Memory B cell (primary cell): Measurements from ENCODE around the gene ADORA2A.

Source experiments
- ATAC-seq: fragments of 150-1000 bp; cut with Tn5 transposase; 2 replicates; pipeline ENCODE4 v1.10.0; 2021; ENCODE audit warnings: low read depth, mild to moderate bottlenecking, moderate library complexity
- DNase-seq, 2 donors: peaks; one replicate each; pipeline ENCODE4 v3.0.0; 2022; ENCODE audit warnings: low spot score in 2 of 2
- H3K27ac Mint-ChIP-seq: one replicate; pipeline ENCODE4 v1.8.0; 2022; ENCODE audit warnings: mild to moderate bottlenecking, moderate library complexity, mixed read lengths
- H3K27me3 Mint-ChIP-seq: one replicate; pipeline ENCODE4 v1.8.0; 2022; ENCODE audit warnings: mixed read lengths
- H3K36me3 Mint-ChIP-seq: one replicate; pipeline ENCODE4 v1.8.0; 2022; ENCODE audit warnings: mild to moderate bottlenecking, mixed read lengths
- H3K4me1 Mint-ChIP-seq: one replicate; pipeline ENCODE4 v1.8.0; 2022; ENCODE audit warnings: mixed read lengths
- H3K4me3 Mint-ChIP-seq: one replicate; pipeline ENCODE4 v1.8.0; 2022; ENCODE audit warnings: mild to moderate bottlenecking, moderate library complexity, mixed read lengths
- H3K9me3 Mint-ChIP-seq: one replicate; pipeline ENCODE4 v1.8.0; 2022; ENCODE audit warnings: mixed read lengths

The ADORA2A gene

DNA sequence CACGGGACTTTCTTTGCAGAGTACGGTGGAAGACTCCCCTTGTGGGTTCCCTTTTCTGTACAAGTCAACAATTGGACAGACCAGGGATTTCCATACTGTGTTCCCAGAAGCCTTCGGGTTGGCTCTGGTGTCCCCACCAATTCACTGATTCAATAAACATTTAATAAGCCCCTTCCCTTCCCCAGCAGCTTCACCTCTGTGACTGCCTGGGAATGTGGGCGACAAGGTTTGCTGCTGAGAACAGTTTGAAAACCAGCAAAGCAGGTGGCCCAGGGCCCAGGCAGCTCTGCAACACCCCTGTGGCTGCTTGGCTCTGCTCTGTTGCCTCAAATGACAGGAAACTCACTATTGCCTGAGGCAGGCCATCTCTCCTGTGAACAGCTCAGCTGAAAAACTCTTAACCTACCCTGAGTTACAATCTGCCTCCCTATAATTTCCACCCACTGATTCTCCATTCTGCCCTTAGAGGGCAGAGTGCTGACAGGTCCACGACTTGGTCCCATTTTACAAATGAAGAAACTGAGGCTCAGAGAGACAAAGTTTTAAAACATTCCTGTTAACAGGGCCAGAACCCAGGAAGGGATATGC lies 10.4 kb downstream of the ADORA2A start:
- peak overlapping the region; percentile 76 for H3K27ac Mint-ChIP-seq
- peaks cover 39% of the 10 kb centered on the region for H3K4me1 Mint-ChIP-seq
- peak overlapping the region; percentile 39 for H3K4me3 Mint-ChIP-seq
- DNase-seq (peak; percentile 50 to 59), ATAC-seq (peak; percentile 43)
- H3K27me3 Mint-ChIP-seq = no peaks in the 10 kb centered on the region
- no peaks in the 10 kb centered on the region for H3K9me3 Mint-ChIP-seq
- H3K36me3 Mint-ChIP-seq = peaks cover 2% of the 10 kb centered on the region

DNA sequence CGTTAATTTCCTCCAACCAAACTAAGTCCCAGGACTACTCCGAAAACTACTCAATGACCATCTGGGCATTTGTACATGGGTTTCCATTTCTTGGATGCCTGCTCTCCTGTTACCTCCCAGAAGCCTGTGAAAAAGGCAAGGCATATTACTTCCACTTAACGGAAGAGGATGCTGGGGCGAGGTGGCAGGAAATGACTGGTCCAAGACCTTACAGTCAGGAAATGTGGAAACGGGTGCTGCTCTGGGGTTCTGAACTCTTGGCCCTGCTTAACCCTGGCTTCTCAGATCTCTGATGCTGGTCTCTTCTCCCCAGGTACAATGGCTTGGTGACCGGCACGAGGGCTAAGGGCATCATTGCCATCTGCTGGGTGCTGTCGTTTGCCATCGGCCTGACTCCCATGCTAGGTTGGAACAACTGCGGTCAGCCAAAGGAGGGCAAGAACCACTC lies 12.9 kb downstream of the ADORA2A start:
- Mint-ChIP-seq H3K4me1 (peaks cover 23% of the 10 kb centered on the region), H3K27me3 (no peaks in the 10 kb centered on the region), H3K9me3 (no peaks in the 10 kb centered on the region), H3K27ac (no peak overlapping the region), H3K36me3 (peaks cover 8% of the 10 kb centered on the region), H3K4me3 (no peak overlapping the region)
- no peak for DNase-seq
- no peak for ATAC-seq

DNA sequence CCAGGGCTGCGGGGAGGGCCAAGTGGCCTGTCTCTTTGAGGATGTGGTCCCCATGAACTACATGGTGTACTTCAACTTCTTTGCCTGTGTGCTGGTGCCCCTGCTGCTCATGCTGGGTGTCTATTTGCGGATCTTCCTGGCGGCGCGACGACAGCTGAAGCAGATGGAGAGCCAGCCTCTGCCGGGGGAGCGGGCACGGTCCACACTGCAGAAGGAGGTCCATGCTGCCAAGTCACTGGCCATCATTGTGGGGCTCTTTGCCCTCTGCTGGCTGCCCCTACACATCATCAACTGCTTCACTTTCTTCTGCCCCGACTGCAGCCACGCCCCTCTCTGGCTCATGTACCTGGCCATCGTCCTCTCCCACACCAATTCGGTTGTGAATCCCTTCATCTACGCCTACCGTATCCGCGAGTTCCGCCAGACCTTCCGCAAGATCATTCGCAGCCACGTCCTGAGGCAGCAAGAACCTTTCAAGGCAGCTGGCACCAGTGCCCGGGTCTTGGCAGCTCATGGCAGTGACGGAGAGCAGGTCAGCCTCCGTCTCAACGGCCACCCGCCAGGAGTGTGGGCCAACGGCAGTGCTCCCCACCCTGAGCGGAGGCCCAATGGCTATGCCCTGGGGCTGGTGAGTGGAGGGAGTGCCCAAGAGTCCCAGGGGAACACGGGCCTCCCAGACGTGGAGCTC lies 13.5 kb downstream of the ADORA2A start:
- H3K4me3 Mint-ChIP-seq = no peak overlapping the region
- ATAC-seq (no peak), DNase-seq (no peak)
- H3K9me3 Mint-ChIP-seq = no peaks in the 10 kb centered on the region
- H3K27ac Mint-ChIP-seq = no peak overlapping the region
- H3K4me1 Mint-ChIP-seq = peaks cover 20% of the 10 kb centered on the region
- peaks cover 8% of the 10 kb centered on the region for H3K36me3 Mint-ChIP-seq
- H3K27me3 Mint-ChIP-seq = no peaks in the 10 kb centered on the region

DNA sequence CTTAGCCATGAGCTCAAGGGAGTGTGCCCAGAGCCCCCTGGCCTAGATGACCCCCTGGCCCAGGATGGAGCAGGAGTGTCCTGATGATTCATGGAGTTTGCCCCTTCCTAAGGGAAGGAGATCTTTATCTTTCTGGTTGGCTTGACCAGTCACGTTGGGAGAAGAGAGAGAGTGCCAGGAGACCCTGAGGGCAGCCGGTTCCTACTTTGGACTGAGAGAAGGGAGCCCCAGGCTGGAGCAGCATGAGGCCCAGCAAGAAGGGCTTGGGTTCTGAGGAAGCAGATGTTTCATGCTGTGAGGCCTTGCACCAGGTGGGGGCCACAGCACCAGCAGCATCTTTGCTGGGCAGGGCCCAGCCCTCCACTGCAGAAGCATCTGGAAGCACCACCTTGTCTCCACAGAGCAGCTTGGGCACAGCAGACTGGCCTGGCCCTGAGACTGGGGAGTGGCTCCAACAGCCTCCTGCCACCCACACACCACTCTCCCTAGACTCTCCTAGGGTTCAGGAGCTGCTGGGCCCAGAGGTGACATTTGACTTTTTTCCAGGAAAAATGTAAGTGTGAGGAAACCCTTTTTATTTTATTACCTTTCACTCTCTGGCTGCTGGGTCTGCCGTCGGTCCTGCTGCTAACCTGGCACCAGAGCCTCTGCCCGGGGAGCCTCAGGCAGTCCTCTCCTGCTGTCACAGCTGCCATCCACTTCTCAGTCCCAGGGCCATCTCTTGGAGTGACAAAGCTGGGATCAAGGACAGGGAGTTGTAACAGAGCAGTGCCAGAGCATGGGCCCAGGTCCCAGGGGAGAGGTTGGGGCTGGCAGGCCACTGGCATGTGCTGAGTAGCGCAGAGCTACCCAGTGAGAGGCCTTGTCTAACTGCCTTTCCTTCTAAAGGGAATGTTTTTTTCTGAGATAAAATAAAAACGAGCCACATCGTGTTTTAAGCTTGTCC lies 14.3 kb downstream of the ADORA2A start:
- DNase-seq (no peak), ATAC-seq (no peak)
- Mint-ChIP-seq H3K36me3 (peaks cover 8% of the 10 kb centered on the region), H3K27ac (no peak overlapping the region), H3K27me3 (no peaks in the 10 kb centered on the region), H3K9me3 (no peaks in the 10 kb centered on the region), H3K4me1 (peaks cover 14% of the 10 kb centered on the region), H3K4me3 (no peak overlapping the region)

DNA sequence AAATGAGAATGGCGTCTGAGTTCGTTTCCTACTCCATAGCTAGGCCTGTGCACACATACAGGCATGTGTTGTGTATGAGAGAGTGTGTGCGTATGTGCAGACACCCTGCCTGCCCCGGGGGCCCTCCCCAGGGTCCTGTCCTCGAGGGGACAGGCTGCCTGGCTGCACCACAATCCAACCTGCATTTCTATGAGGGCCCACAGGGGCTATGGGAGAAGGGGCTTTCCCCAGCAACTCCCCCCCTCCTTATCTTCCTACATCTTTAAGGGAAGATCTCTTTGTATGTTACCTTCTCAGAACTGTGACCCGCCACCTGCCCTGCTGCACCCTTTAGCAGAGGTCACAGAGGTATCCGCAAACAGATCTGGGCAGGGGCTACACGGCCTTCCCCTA lies 14.9 kb downstream of the ADORA2A start:
- Mint-ChIP-seq H3K4me1 (peaks cover 13% of the 10 kb centered on the region), H3K27me3 (no peaks in the 10 kb centered on the region), H3K9me3 (no peaks in the 10 kb centered on the region), H3K4me3 (no peak overlapping the region), H3K27ac (no peak overlapping the region), H3K36me3 (peaks cover 8% of the 10 kb centered on the region)
- no peak for ATAC-seq
- DNase-seq = no peak

DNA sequence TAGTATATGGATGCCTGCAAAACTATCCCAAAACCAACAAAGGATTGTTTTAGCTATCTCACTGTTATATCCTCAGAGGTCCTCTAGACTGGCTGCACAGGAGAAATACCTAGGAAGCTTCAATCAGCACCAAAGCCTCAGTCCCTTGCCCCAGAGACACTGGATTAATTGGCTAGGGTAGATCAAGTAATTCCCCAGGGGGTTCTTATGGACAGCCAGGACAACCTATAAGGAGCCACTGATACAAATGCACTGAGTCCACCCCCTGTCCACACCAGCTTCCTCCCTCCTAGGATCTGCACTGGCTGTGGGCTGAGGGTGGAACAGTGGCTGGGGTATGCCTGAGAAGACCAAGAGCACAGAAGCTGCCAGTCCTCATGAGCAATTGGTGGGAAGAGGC lies 16.3 kb downstream of the ADORA2A start:
- DNase-seq (no peak), ATAC-seq (no peak)
- H3K4me3 Mint-ChIP-seq = no peak overlapping the region
- peaks cover 8% of the 10 kb centered on the region for H3K36me3 Mint-ChIP-seq
- H3K4me1 Mint-ChIP-seq = peaks cover 7% of the 10 kb centered on the region
- no peak overlapping the region for H3K27ac Mint-ChIP-seq
- H3K27me3 Mint-ChIP-seq = no peaks in the 10 kb centered on the region
- no peaks in the 10 kb centered on the region for H3K9me3 Mint-ChIP-seq

DNA sequence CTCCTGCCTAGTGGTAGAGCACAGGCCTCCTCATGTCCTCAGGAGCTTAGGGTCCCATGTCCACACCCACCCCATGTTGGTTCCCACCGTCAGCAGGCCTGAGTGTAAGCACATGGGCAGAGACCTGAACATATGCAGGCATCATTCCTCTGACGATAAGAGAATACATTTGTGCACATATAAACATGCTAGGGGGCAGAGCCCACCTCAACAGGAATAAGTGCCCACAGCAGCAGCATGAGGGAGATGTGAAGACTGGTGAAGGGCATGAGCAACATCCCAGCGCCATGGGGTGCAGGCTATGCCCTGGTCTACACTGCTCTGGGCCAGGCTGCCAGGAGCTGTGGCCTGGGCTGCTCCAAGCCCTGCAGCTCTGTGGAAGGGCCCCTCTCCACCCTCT lies 16.9 kb downstream of the ADORA2A start:
- Mint-ChIP-seq H3K27ac (no peak overlapping the region), H3K36me3 (peaks cover 8% of the 10 kb centered on the region), H3K4me3 (no peak overlapping the region), H3K9me3 (no peaks in the 10 kb centered on the region), H3K4me1 (peaks cover 11% of the 10 kb centered on the region), H3K27me3 (no peaks in the 10 kb centered on the region)
- ATAC-seq (no peak), DNase-seq (no peak)

DNA sequence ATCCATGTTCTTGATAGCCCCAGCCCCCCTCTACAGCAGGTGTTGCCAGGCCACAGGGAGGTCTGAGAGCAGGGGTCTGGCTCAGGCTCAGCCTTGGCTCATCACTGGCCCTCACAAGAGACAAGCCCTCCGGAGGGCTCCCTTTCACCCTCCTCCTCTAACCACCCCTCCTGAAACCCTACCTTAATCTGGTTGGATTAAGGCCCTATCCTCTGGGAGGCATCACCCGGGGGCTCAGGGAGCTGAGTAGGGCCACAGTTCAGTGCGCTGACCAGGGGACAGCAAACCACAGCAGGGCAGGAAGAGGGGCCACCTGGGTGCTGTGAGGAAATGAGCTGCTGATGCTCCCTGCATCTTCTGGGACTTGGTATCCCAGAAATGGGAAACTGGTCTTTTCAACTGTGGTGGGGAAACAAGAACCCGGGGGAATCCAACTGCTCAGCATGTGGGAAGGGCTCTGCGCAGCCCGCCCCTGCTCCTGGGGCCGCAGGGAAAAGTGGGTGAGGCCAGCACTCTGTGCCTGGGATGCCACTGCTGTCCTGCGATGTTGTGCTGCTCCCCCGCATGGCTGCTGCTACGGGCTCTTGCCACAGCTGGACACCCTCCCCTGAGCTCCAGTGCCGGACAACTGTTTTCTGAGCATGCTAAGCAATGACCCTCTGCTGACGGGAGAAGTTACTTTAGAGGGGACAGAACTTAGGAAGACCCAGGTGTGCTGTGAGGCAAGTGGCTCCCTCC lies 17.5 kb downstream of the ADORA2A start:
- Mint-ChIP-seq H3K27ac (no peak overlapping the region), H3K4me1 (peaks cover 16% of the 10 kb centered on the region), H3K36me3 (peaks cover 8% of the 10 kb centered on the region), H3K4me3 (no peak overlapping the region), H3K27me3 (no peaks in the 10 kb centered on the region), H3K9me3 (no peaks in the 10 kb centered on the region)
- ATAC-seq = no peak
- DNase-seq = no peak

DNA sequence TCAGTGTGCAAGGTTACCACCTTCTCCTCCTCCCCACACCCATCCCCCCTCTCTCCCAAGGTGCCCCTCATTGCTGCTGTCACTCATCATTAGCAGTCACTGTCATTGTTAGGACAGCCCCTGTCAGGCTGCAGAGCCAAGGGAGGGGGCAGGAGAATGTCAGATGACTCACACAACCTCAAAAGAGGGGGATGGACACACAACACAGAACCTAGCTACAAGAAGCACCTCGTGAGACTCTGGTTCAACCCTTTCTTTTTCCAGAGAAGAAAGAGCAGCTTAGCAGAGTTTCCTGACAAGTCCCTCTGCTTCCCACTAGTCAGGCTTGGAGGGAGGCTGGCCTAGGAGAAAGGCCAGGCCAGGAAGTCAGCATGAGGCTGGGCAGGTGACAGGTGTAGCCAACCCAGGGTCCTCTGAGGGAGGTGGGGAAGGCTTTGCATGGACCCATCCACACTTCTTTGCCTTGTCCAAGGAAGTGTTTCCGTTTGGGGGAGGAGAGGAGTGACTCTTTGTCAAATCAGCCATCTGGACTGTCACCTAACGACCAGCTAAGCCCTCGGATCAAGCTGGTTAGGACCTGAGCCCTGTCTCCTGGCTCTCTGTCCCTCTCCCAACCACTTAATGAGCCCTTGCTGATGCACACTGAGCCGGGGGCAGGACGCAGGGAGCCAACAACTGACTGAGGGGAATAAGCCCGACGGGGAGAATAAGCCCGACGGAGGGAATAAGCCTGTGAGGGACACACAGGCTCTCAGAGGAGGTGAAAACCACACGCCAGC lies 18.3 kb downstream of the ADORA2A start:
- Mint-ChIP-seq H3K27ac (no peak overlapping the region), H3K9me3 (peaks cover 2% of the 10 kb centered on the region), H3K4me1 (peaks cover 20% of the 10 kb centered on the region), H3K27me3 (no peaks in the 10 kb centered on the region), H3K36me3 (peaks cover 10% of the 10 kb centered on the region), H3K4me3 (no peak overlapping the region)
- ATAC-seq (no peak), DNase-seq (no peak)

DNA sequence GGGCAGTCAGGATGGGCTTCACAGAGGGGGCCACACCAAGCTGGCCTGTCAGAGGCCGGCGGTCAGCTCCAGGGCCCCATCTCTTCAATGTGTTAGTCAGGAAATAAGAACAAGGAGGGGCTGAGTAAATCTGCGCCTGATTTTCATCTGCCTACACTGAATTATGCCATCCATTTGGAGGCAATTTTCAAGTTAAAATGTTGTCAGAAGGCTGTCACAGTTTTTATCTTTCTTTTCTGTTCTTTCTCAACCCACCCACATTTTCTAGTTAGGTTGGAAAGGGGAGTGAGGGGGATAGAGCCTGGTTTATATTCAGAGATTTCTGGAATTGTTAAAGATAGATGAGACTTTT lies 18.8 kb downstream of the ADORA2A start:
- H3K9me3 Mint-ChIP-seq = peaks cover 2% of the 10 kb centered on the region
- peaks cover 17% of the 10 kb centered on the region for H3K4me1 Mint-ChIP-seq
- peaks cover 9% of the 10 kb centered on the region for H3K36me3 Mint-ChIP-seq

DNA sequence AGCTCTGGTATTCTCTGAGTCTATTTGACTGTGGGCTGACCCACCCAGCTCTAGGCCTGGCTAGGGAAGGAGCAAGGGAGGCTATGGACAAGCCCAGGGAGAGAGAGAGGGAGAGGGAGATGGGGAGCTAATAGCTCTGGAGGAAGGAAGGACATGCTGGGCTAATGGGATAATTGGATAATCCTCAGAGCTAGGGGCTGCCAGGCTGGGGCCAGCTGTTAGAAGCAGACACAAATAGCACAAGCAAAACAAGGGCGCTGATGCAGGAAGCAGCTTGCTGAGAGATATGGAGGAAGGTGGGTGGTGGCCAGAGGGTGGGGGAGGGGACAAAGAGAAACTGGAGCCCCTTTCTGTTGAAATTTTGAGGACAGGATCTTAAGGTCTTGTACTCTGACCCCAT lies 23.2 kb downstream of the ADORA2A start:
- Mint-ChIP-seq H3K4me1 (peaks cover 17% of the 10 kb centered on the region), H3K4me3 (peak overlapping the region; percentile 21), H3K36me3 (peaks cover 3% of the 10 kb centered on the region), H3K27ac (no peak overlapping the region), H3K9me3 (peaks cover 2% of the 10 kb centered on the region), H3K27me3 (no peaks in the 10 kb centered on the region)
- no peak for ATAC-seq
- no peak for DNase-seq

More for the DNA sequence above, 18.8 kb downstream of the ADORA2A start:
- Mint-ChIP-seq H3K27me3 (no peaks in the 10 kb centered on the region), H3K27ac (no peak overlapping the region), H3K4me3 (no peak overlapping the region)
- DNase-seq (no peak), ATAC-seq (no peak)

DNA sequence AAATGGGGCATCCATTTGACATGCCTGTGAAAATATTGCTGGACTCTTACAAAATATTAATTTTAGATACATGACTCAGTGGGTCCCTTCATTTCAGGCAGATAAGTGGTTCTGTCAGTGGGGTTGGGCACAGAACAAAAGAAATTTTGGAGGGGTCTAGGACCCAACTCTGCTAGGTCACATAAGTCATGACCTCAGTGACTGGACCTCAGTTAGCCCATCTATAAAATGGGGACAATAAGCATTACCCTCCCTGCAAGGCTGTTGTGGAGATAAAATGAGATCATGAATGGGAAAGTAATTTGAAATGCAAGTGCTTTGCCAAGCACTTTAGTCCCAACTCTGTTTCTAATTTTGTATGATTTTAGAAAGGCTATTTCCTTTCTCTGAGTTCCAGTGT lies 23.8 kb downstream of the ADORA2A start:
- no peak overlapping the region for H3K27ac Mint-ChIP-seq
- ATAC-seq (no peak), DNase-seq (no peak)
- H3K4me1 Mint-ChIP-seq = peaks cover 17% of the 10 kb centered on the region
- no peaks in the 10 kb centered on the region for H3K27me3 Mint-ChIP-seq
- peaks cover 3% of the 10 kb centered on the region for H3K36me3 Mint-ChIP-seq
- peaks cover 2% of the 10 kb centered on the region for H3K9me3 Mint-ChIP-seq
- no peak overlapping the region for H3K4me3 Mint-ChIP-seq

DNA sequence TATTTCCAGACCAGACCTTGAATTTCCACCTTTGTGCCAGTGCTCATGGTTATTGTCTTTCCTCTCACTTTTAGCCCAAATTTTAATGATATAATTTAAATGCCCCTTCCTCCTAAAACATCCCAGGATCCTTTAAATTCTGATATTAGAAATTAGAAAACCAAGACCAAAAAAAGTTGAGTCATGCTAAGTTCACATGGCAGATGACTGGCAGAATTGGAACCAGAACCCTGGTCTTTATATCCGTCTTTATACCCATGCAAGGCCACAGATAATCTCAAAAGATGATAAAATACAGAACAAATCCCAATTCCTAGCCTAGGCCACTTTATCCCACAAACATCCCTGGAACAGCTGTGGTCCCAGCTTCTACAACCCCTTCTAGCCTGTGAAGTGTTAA lies 26.5 kb downstream of the ADORA2A start:
- DNase-seq = no peak
- Mint-ChIP-seq H3K27me3 (no peaks in the 10 kb centered on the region), H3K27ac (no peak overlapping the region), H3K4me1 (peaks cover 13% of the 10 kb centered on the region), H3K9me3 (peaks cover 2% of the 10 kb centered on the region), H3K4me3 (no peak overlapping the region), H3K36me3 (peaks cover 3% of the 10 kb centered on the region)
- ATAC-seq = no peak
